HG03159 (cell line): ENCODE results near the gene IGSF3.
"Not testable (repeated sequence)": the region's sequence is repeated elsewhere in the genome, so short reads cannot be mapped to it uniquely, and the experiment has no call there.

Experiments
- ATAC-seq: cut with Tn5 transposase; IDR thresholded peaks from one replicate; pipeline ENCODE4 v1.9.1; 2021; ENCODE audit warnings: mild to moderate bottlenecking, moderate library complexity; ENCODE audit not compliant: unreplicated experiment

Gene IGSF3

GRCh38 chr1:116664366-116664977 lies 3.1 kb downstream of the IGSF3 start:
- no peak for ATAC-seq

GRCh38 chr1:116663821-116664220 lies 3.7 kb downstream of the IGSF3 start:
- ATAC-seq, result no peak

GRCh38 chr1:116661633-116662032 lies 5.9 kb downstream of the IGSF3 start:
- no peak for ATAC-seq

GRCh38 chr1:116658645-116659044 lies 8.9 kb downstream of the IGSF3 start:
- not testable (repeated sequence) for ATAC-seq

GRCh38 chr1:116657836-116658235 lies 9.7 kb downstream of the IGSF3 start:
- not testable (repeated sequence) for ATAC-seq

GRCh38 chr1:116654351-116654750 lies 13.2 kb downstream of the IGSF3 start:
- ATAC-seq, result no peak

- ATAC-seq, result not testable (repeated sequence)
These were observed 14.9 kb downstream of the IGSF3 start for GRCh38 chr1:116652598-116652997.

GRCh38 chr1:116650781-116651180 lies 16.8 kb downstream of the IGSF3 start:
- not testable (repeated sequence) for ATAC-seq

GRCh38 chr1:116649041-116649440 lies 18.5 kb downstream of the IGSF3 start:
- not testable (repeated sequence) for ATAC-seq

- ATAC-seq, result not testable (repeated sequence)
These were observed 19.2 kb downstream of the IGSF3 start for GRCh38 chr1:116648325-116648724.

GRCh38 chr1:116647186-116647585 lies 20.3 kb downstream of the IGSF3 start:
- ATAC-seq, result not testable (repeated sequence)

- ATAC-seq, result not testable (repeated sequence)
These were observed 20.8 kb downstream of the IGSF3 start for GRCh38 chr1:116646673-116647170.

GRCh38 chr1:116645802-116646672 lies 21.5 kb downstream of the IGSF3 start:
- ATAC-seq, result not testable (repeated sequence)

- ATAC-seq, result not testable (repeated sequence)
These were observed 22.5 kb downstream of the IGSF3 start for GRCh38 chr1:116644993-116645392.

- ATAC-seq, result not testable (repeated sequence)
These were observed 23.4 kb downstream of the IGSF3 start for GRCh38 chr1:116644096-116644495.

GRCh38 chr1:116643281-116643751 lies 24.2 kb downstream of the IGSF3 start:
- not testable (repeated sequence) for ATAC-seq

GRCh38 chr1:116642311-116643280 lies 24.9 kb downstream of the IGSF3 start:
- not testable (repeated sequence) for ATAC-seq

- not testable (repeated sequence) for ATAC-seq
These were observed 29.9 kb downstream of the IGSF3 start for GRCh38 chr1:116637583-116637982.

- ATAC-seq, result not testable (repeated sequence)
These were observed 30.9 kb downstream of the IGSF3 start for GRCh38 chr1:116636584-116636983.

- ATAC-seq, result not testable (repeated sequence)
These were observed 33.1 kb downstream of the IGSF3 start for GRCh38 chr1:116634386-116634785.
